ENCODE data around the gene TNS3.

Gene TNS3

GRCh38 chr7:47582764-47583738 is 1.1 kb upstream of the TNS3 start:
- DNase-seq (ENCODE audit: low read depth, low spot score): no peak

- no peak for DNase-seq (ENCODE audit: low read depth, low spot score)
Observed at GRCh38 chr7:47581438-47581803, 490 bp downstream of the TNS3 start.

GRCh38 chr7:47580811-47581331 is 1.0 kb downstream of the TNS3 start:
- peak; percentile 59 for DNase-seq (ENCODE audit: low read depth, low spot score)

GRCh38 chr7:47580175-47580706 is 1.7 kb downstream of the TNS3 start:
- DNase-seq (ENCODE audit: low read depth, low spot score): no peak

- DNase-seq (ENCODE audit: low read depth, low spot score): no peak
Observed at GRCh38 chr7:47579458-47579857, 2.5 kb downstream of the TNS3 start.

GRCh38 chr7:47578579-47579270 is 3.2 kb downstream of the TNS3 start:
- no peak for DNase-seq (ENCODE audit: low read depth, low spot score)

- no peak for DNase-seq (ENCODE audit: low read depth, low spot score)
Observed at GRCh38 chr7:47577321-47577919, 4.5 kb downstream of the TNS3 start.

GRCh38 chr7:47576866-47577306 is 5.0 kb downstream of the TNS3 start:
- no peak for DNase-seq (ENCODE audit: low read depth, low spot score)

- peak; percentile 98 for DNase-seq (ENCODE audit: low read depth, low spot score)
Observed at GRCh38 chr7:47576031-47576865, 5.7 kb downstream of the TNS3 start.

GRCh38 chr7:47574482-47575329 is 7.2 kb downstream of the TNS3 start:
- DNase-seq (ENCODE audit: low read depth, low spot score): no peak

- DNase-seq (ENCODE audit: low read depth, low spot score): peak; percentile 68
Observed at GRCh38 chr7:47573758-47574481, 8.0 kb downstream of the TNS3 start.

GRCh38 chr7:47572939-47573757 is 8.8 kb downstream of the TNS3 start:
- DNase-seq (ENCODE audit: low read depth, low spot score): peak; percentile 90

GRCh38 chr7:47572094-47572445 is 9.8 kb downstream of the TNS3 start:
- DNase-seq (ENCODE audit: low read depth, low spot score): no peak

GRCh38 chr7:47571331-47572093 is 10.4 kb downstream of the TNS3 start:
- DNase-seq (ENCODE audit: low read depth, low spot score): no peak

- DNase-seq (ENCODE audit: low read depth, low spot score): no peak
Observed at GRCh38 chr7:47570649-47571050, 11.3 kb downstream of the TNS3 start.

- DNase-seq (ENCODE audit: low read depth, low spot score): no peak
Observed at GRCh38 chr7:47568547-47568946, 13.4 kb downstream of the TNS3 start.

GRCh38 chr7:47568056-47568455 is 13.9 kb downstream of the TNS3 start:
- DNase-seq (ENCODE audit: low read depth, low spot score): no peak

Data from ELF-1 (cell line).